Measurements from ENCODE around the gene PROX1. TPM values are rescaled to one million over a fixed set of nuclear protein-coding genes. Genes with fewer than 3 reads are reported as not detected.

PROX1 gene
- total RNA-seq, 2 donors from 2014 or later, result 0.21 to 4.3 TPM

DNA sequence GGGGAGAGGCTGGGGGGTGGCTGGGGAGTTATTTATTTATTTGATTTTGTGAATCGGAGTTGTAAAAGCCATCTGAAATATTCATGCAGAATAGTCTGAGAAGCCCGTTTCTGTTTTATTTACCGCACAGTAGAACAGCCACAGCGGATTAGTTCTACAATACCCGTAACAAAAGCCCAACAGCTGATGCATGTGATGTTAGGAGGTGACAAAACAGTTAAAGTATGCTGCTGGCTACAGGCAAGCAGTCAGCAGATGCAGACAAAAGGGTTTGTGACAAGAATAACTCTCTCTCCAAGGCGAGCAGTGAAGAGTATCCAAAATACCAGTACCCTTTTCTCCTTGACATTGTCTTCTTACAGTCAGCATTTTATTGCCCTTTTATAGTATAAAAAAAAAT lies 42.0 kb downstream of the PROX1 start:
- Histone ChIP-seq H3K27ac (no peak overlapping the region), H3K4me3 (no peak overlapping the region), H3K9me3 (no peaks in the 10 kb centered on the region), H3K27me3 (replicated peaks; ENCODE audit: insufficient read depth) (no peaks in the 10 kb centered on the region), H3K4me1 (ENCODE audit: control insufficient read depth in 1 of 2, low read depth in 2 of 2) (no peaks in the 10 kb centered on the region), H3K36me3 (no peaks in the 10 kb centered on the region)
- DNase-seq (ENCODE audit: low spot score) (no peak), ATAC-seq (ENCODE audit: insufficient number of reproducible peaks, low FRiP score, low read depth) (no peak)
- TF ChIP-seq, protein P1, sequence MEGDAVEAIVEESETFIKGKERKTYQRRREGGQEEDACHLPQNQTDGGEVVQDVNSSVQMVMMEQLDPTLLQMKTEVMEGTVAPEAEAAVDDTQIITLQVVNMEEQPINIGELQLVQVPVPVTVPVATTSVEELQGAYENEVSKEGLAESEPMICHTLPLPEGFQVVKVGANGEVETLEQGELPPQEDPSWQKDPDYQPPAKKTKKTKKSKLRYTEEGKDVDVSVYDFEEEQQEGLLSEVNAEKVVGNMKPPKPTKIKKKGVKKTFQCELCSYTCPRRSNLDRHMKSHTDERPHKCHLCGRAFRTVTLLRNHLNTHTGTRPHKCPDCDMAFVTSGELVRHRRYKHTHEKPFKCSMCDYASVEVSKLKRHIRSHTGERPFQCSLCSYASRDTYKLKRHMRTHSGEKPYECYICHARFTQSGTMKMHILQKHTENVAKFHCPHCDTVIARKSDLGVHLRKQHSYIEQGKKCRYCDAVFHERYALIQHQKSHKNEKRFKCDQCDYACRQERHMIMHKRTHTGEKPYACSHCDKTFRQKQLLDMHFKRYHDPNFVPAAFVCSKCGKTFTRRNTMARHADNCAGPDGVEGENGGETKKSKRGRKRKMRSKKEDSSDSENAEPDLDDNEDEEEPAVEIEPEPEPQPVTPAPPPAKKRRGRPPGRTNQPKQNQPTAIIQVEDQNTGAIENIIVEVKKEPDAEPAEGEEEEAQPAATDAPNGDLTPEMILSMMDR (IDR thresholded peaks at IDR 0.05), result no peak

DNA sequence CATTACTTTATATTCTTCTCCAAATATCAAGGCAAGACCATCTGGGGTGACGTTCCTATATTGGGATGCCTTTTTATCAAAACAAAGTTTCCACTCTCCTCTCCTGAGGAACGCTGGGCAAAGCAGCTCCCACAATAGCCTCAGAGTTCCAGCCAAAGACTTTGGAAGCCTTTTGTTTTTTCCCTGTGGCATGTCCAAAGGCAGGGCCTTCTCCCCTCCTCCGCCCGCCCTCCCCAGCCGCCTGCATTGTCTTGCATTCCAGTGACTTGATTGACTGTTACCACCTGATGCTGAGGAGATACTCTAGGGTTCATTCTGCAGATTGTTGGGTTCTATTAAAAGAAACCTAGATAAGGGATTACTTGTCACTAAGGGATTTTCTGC lies 43.5 kb downstream of the PROX1 start:
- Histone ChIP-seq H3K4me1 (ENCODE audit: control insufficient read depth in 1 of 2, low read depth in 2 of 2) (no peaks in the 10 kb centered on the region), H3K4me3 (no peak overlapping the region), H3K27me3 (replicated peaks; ENCODE audit: insufficient read depth) (no peaks in the 10 kb centered on the region), H3K36me3 (no peaks in the 10 kb centered on the region), H3K9me3 (no peaks in the 10 kb centered on the region), H3K27ac (no peak overlapping the region)
- ATAC-seq (ENCODE audit: insufficient number of reproducible peaks, low FRiP score, low read depth) (no peak), DNase-seq (ENCODE audit: low spot score) (no peak)
- TF ChIP-seq, protein P1 (IDR thresholded peaks at IDR 0.05), result no peak

DNA sequence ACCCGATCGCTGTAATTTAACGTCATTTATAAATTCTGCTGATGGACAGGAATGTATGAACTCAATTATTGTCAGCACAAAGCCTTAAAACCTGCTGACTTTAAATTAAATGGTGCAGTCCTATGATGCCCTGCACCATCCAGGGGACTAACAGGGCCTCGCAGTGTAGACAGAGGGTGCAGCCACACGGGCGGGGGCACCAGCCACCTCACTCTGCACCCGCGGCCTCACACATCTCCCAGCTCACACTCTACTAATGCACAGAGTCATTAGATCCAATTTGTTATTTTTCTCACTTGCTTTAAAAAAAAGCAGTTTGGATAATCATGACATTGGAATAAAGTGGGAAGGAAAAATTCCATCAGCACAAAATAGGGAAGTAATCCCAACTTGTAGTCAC lies 49.7 kb downstream of the PROX1 start:
- no peak overlapping the region for H3K4me3 ChIP-seq
- H3K36me3 ChIP-seq, result no peaks in the 10 kb centered on the region
- H3K27me3 ChIP-seq (replicated peaks; ENCODE audit: insufficient read depth), result no peaks in the 10 kb centered on the region
- DNase-seq (ENCODE audit: low spot score) (no peak), ATAC-seq (ENCODE audit: insufficient number of reproducible peaks, low FRiP score, low read depth) (no peak)
- TF ChIP-seq, protein P1 (IDR thresholded peaks at IDR 0.05), result no peak
- H3K27ac ChIP-seq, result no peak overlapping the region
- H3K9me3 ChIP-seq, result no peaks in the 10 kb centered on the region
- no peaks in the 10 kb centered on the region for H3K4me1 ChIP-seq (ENCODE audit: control insufficient read depth in 1 of 2, low read depth in 2 of 2)

DNA sequence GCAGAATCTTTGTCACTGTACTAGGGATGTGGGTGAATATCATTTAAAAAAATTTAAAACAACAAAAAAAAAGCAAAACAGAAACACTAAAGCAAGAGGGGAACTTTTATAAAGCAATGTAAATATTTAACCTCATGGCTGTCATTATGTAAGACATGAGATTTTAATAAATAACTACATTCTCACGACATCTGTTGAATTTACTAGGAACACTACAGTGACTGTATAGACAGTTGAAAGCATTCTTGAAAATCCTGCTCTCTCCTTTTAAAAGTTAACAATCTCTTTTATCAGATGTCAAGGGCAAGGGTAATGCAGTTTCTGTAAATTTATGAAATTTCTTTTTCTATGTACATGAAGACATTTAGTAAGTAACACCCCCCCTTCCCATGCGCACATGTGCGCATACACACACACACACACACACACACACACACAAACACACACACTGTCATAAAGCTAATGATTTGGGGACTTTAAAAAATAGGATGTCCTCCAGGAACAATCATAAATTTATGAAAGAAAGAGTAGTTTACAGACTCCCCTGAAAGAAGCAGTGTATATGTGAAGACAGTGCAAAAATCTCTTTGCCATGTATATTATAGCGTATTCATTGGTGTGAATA lies 51.7 kb downstream of the PROX1 start:
- Histone ChIP-seq H3K9me3 (no peaks in the 10 kb centered on the region), H3K4me1 (ENCODE audit: control insufficient read depth in 1 of 2, low read depth in 2 of 2) (no peaks in the 10 kb centered on the region), H3K27me3 (replicated peaks; ENCODE audit: insufficient read depth) (no peaks in the 10 kb centered on the region), H3K27ac (no peak overlapping the region), H3K36me3 (no peaks in the 10 kb centered on the region), H3K4me3 (no peak overlapping the region)
- TF ChIP-seq, protein P1 (IDR thresholded peaks at IDR 0.05), result no peak
- no peak for ATAC-seq (ENCODE audit: insufficient number of reproducible peaks, low FRiP score, low read depth)
- DNase-seq (ENCODE audit: low spot score), result no peak

DNA sequence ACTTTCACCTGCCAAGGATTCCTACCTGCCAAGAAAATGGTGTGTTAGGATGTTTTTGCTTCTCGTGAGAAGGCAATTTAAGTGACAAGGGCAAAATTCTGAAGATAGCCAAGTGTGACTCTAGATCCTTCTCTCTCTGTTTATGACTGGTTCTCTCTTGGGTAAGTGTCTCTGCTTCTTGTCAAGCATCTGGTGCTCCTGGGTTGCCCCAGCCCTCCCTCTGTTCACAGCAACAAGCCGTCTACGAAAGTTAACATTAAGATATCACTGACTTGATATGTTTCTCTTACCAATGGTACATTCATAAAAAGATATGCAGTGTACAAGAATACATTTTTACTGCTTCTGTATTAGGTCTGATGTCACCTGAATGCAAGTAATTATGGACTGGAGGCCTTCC lies 55.4 kb downstream of the PROX1 start:
- ATAC-seq (ENCODE audit: insufficient number of reproducible peaks, low FRiP score, low read depth) (no peak), DNase-seq (ENCODE audit: low spot score) (no peak)
- Histone ChIP-seq H3K27ac (no peak overlapping the region), H3K9me3 (no peaks in the 10 kb centered on the region), H3K4me1 (ENCODE audit: control insufficient read depth in 1 of 2, low read depth in 2 of 2) (no peaks in the 10 kb centered on the region), H3K36me3 (no peaks in the 10 kb centered on the region), H3K27me3 (replicated peaks; ENCODE audit: insufficient read depth) (no peaks in the 10 kb centered on the region), H3K4me3 (no peak overlapping the region)
- TF ChIP-seq, protein P1 (IDR thresholded peaks at IDR 0.05), result no peak
